C4-2B (cell line): ENCODE results near the gene ECT2.

ENCODE experiments used
- CTCF ChIP-seq: fragments of 450-650 bp; conservative IDR thresholded peaks from 2 replicates; pipeline ENCODE4 v1.5.1; 2017; ENCODE audit warnings: mild to moderate bottlenecking
- ZFX ChIP-seq: fragments of 450-650 bp; IDR thresholded peaks from 2 replicates; pipeline ENCODE4 v1.6.1; 2017

GRCh38 chr3:172735014-172735413 lies 15.5 kb upstream of the ECT2 start:
- TF ChIP-seq CTCF (no peak), ZFX (no peak)
